GM23248 (cell line): Measurements from ENCODE around the gene ZCCHC2. TPM values are rescaled to one million over a fixed set of nuclear protein-coding genes. Genes with fewer than 3 reads are reported as not detected.

Experiments used
- DNase-seq: peaks from one replicate; pipeline ENCODE4 v3.0.0-alpha.2; 2015
- H2AFZ ChIP-seq: fragments of 200-600 bp; sonication (generic); 2 replicates; pipeline ENCODE4 v1.6.1; 2016; ENCODE audit warnings: antibody characterized with exemption
- H3F3A ChIP-seq: fragments of 200-600 bp; sonication (generic); 2 replicates; pipeline ENCODE4 v1.6.1; 2016; ENCODE audit warnings: mild to moderate bottlenecking, antibody characterized with exemption, mixed run types; ENCODE audit not compliant: insufficient read depth
- H3K27ac ChIP-seq: fragments of 200-600 bp; sonication (generic); 2 replicates; pipeline ENCODE4 v1.5.1; 2016; ENCODE audit warnings: mild to moderate bottlenecking
- H3K27me3 ChIP-seq: fragments of 200-600 bp; sonication (generic); replicated peaks from 2 replicates; pipeline ENCODE4 v1.6.1; 2016; ENCODE audit warnings: mild to moderate bottlenecking; ENCODE audit not compliant: insufficient read depth
- H3K36me3 ChIP-seq: fragments of 200-600 bp; sonication (generic); 2 replicates; pipeline ENCODE4 v1.6.1; 2016; ENCODE audit warnings: low read depth, mild to moderate bottlenecking
- H3K4me1 ChIP-seq: fragments of 200-600 bp; sonication (generic); 2 replicates; pipeline ENCODE4 v1.6.1; 2016; ENCODE audit warnings: mild to moderate bottlenecking; ENCODE audit not compliant: insufficient read depth
- H3K4me2 ChIP-seq: fragments of 200-600 bp; sonication (generic); one replicate; pipeline ENCODE4 v1.6.1; 2016; ENCODE audit warnings: mild to moderate bottlenecking; ENCODE audit not compliant: unreplicated experiment
- H3K4me3 ChIP-seq: fragments of 200-600 bp; sonication (generic); 2 replicates; pipeline ENCODE4 v1.5.1; 2016; ENCODE audit warnings: mild to moderate bottlenecking
- H3K79me2 ChIP-seq: fragments of 200-600 bp; sonication (generic); 2 replicates; pipeline ENCODE4 v1.6.1; 2016; ENCODE audit warnings: mild to moderate bottlenecking; ENCODE audit not compliant: insufficient read depth
- H3K9ac ChIP-seq: fragments of 200-600 bp; sonication (generic); 2 replicates; pipeline ENCODE4 v1.6.1; 2016; ENCODE audit warnings: mild to moderate bottlenecking
- H3K9me2 ChIP-seq: fragments of 200-600 bp; sonication (generic); 2 replicates; pipeline ENCODE4 v1.6.1; 2016; ENCODE audit warnings: mixed run types, mild to moderate bottlenecking, moderate library complexity; ENCODE audit not compliant: insufficient read depth
- H3K9me3 ChIP-seq: fragments of 200-600 bp; sonication (generic); one replicate; pipeline ENCODE4 v1.6.1; 2017; ENCODE audit warnings: low read depth
- H4K20me1 ChIP-seq: fragments of 200-600 bp; sonication (generic); 2 replicates; pipeline ENCODE4 v1.6.0; 2016; ENCODE audit not compliant: insufficient read depth
- EZH2 ChIP-seq: fragments of 200-600 bp; sonication (generic); IDR thresholded peaks from 2 replicates; pipeline ENCODE4 v1.6.1; 2018; ENCODE audit warnings: antibody characterized with exemption, mild to moderate bottlenecking; ENCODE audit not compliant: insufficient read depth, poor library complexity, severe bottlenecking
- EZH2phosphoT487 ChIP-seq: fragments of 200-600 bp; sonication (generic); IDR thresholded peaks from 2 replicates; pipeline ENCODE4 v1.6.1; 2018; ENCODE audit warnings: antibody characterized with exemption, moderate library complexity, mild to moderate bottlenecking, low read depth; ENCODE audit not compliant: insufficient read depth
- WGBS, 2 experiments: methylation state at CpG; one replicate each; pipeline ENCODE4 v1.1.6; 2015 to 2017; ENCODE audit warnings: low lambda C conversion rate in 2 of 2, low coverage in 1 of 2; ENCODE audit errors: missing lambda C conversion rate in 2 of 2; 5-methylcytosine and 5-hydroxymethylcytosine counted together
- in situ Hi-C: fragments of 300-500 bp; cut with MboI; formaldehyde crosslinking; loops from 2 replicates; pipeline ENCODE4 v1.15.0; 2020
- polyA plus RNA-seq: library from polyadenylated mRNA; unstranded; fragments of >200 nt; fragmentation: Nextera tagmentation; extraction: Ambion mirVana; gene quantifications from 2 replicates; pipeline ENCODE4 v1.2.1, GENCODE V29; 2016
- total RNA-seq: library from RNA; depleted of rRNA; stranded (reverse); fragments of >200 nt; shearing (Covaris generic); gene quantifications from 2 replicates; pipeline ENCODE4 v1.2.3, GENCODE V29; 2014

The ZCCHC2 gene
- total and polyA plus RNA-seq, 2 experiments from 2014 or later: 0.81 to 1.7 TPM

- H3K4me3 ChIP-seq: peak overlapping the region; percentile 57
Observed at GRCh38 chr18:62585274-62586150, 62.7 kb downstream of the ZCCHC2 start.

DNA sequence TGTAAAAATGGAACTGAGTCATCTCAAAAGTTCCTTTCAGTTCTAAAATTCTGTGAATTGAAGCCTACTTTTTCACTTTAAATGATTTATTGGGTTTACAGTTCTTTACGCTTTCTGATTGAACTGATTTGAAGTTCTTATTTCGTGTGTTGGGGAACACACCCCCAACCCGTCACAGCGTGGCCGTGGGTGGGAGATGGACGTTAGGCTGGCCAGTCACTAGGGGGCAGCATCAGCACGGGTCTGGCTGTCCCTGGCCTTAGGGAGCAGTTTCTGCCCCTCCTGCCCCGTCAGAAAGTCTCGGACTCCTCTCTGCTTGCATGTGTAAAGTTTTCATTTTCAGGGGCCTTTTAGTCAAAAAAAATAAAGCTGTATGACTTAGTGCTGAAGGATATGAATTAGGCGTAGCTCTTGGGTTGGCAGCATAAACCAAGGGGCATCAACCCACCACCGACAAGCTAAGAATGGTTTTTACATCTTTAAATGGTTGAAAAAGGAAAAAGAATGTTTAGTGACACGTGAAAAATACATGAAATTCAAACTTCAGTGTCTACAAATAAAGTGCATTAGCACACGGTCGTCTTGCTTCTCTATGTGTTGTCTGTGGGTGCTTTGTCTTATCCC lies 63.4 kb downstream of the ZCCHC2 start:
- Histone ChIP-seq H2AFZ (no peak overlapping the region), H3K4me2 (peak overlapping the region; percentile 51), H3K9ac (peak overlapping the region; percentile 40; the same call in 1 of the 2 replicates)

More at GRCh38 chr18:62585274-62586150, 62.7 kb downstream of the ZCCHC2 start:
- H3K27ac ChIP-seq: no peak overlapping the region
- H2AFZ ChIP-seq: no peak overlapping the region
- H3F3A ChIP-seq: no peaks in the 10 kb centered on the region
- H3K9ac ChIP-seq: peak overlapping the region; percentile 40; the same call in 1 of the 2 replicates
- no peaks in the 10 kb centered on the region for H3K9me2 ChIP-seq
- no peaks in the 10 kb centered on the region for H3K9me3 ChIP-seq
- WGBS, 2 experiments: 72 to 75% methylated on average over 16 of the region's 16 CpGs
- H3K27me3 ChIP-seq: no peaks in the 10 kb centered on the region
- H3K4me2 ChIP-seq: peak overlapping the region; percentile 51
- H3K36me3 ChIP-seq: no peaks in the 10 kb centered on the region
- in situ Hi-C loops: no loop called here
- H4K20me1 ChIP-seq: no peaks in the 10 kb centered on the region
- peaks cover 3% of the 10 kb centered on the region; the same call in 1 of the 2 replicates for H3K4me1 ChIP-seq
- H3K79me2 ChIP-seq: no peaks in the 10 kb centered on the region
- TF ChIP-seq EZH2phosphoT487: no peak
- no peak for TF ChIP-seq EZH2
- DNase-seq: no peak

DNA sequence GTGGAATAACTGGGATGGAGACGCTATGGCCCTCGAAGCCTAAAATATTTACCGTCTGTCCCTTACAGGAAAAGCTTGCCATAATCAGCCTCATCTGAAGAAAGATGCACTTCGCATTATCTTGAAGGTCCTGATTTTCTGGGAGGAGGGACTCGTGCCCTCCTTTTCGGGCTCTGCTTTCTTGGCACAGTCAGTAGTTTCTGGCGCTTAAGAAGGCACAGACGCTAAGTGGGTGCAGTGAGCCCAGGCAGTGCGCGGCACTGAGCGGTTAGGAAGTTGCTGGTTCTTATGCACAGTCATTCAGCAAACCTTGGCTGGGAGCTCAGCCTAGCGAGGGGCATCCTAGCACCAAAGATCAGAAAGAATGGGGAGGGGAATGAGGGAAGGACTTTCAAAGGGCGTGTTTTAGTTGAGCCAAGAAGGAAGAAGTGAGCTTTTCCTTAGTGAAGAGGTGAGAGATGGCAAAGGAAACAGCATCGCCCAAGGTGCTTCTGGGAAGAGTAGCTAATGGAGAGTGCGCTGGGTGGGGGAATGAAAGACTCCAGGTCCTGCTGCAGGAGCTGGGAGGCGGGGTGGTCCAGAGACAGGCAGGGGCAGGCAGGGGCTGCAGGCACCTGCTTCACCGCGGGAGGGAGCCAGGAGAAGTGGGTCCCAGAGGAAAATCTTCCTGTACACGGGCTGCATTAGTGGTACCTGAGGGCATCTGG lies 64.1 kb downstream of the ZCCHC2 start:
- H3K4me2 ChIP-seq: no peak overlapping the region
- no peaks in the 10 kb centered on the region for H3K9me2 ChIP-seq
- DNase-seq: no peak
- no peak overlapping the region for H3K9ac ChIP-seq
- TF ChIP-seq EZH2phosphoT487 (no peak), EZH2 (no peak)
- H3K27ac ChIP-seq: no peak overlapping the region
- 95 to 97% methylated on average over 19 of the region's 19 CpGs for WGBS, 2 experiments
- H4K20me1 ChIP-seq: no peaks in the 10 kb centered on the region
- H3K4me3 ChIP-seq: no peak overlapping the region
- no peaks in the 10 kb centered on the region for H3K79me2 ChIP-seq
- no peak overlapping the region for H2AFZ ChIP-seq
- peaks cover 3% of the 10 kb centered on the region; the same call in 1 of the 2 replicates for H3K4me1 ChIP-seq
- H3F3A ChIP-seq: no peaks in the 10 kb centered on the region
- H3K36me3 ChIP-seq: no peaks in the 10 kb centered on the region
- H3K27me3 ChIP-seq: no peaks in the 10 kb centered on the region
- H3K9me3 ChIP-seq: no peaks in the 10 kb centered on the region
- in situ Hi-C loops: no loop called here

More for the DNA sequence above, 63.4 kb downstream of the ZCCHC2 start:
- H3K36me3 ChIP-seq: no peaks in the 10 kb centered on the region
- H4K20me1 ChIP-seq: no peaks in the 10 kb centered on the region
- no peaks in the 10 kb centered on the region for H3K9me3 ChIP-seq
- in situ Hi-C loops: no loop called here
- H3F3A ChIP-seq: no peaks in the 10 kb centered on the region
- no peaks in the 10 kb centered on the region for H3K27me3 ChIP-seq
- H3K79me2 ChIP-seq: no peaks in the 10 kb centered on the region
- no peak overlapping the region for H3K27ac ChIP-seq
- no peaks in the 10 kb centered on the region for H3K9me2 ChIP-seq
- peaks cover 3% of the 10 kb centered on the region; the same call in 1 of the 2 replicates for H3K4me1 ChIP-seq
- WGBS, 2 experiments: 11 to 15% methylated on average over 14 of the region's 14 CpGs
- peak overlapping the region; percentile 57 for H3K4me3 ChIP-seq
- TF ChIP-seq EZH2: no peak
- TF ChIP-seq EZH2phosphoT487: no peak
- peak; percentile 86 for DNase-seq

- TF ChIP-seq EZH2 (no peak), EZH2phosphoT487 (no peak)
- Histone ChIP-seq H3K27ac (no peak overlapping the region), H3K9me2 (no peaks in the 10 kb centered on the region), H3K4me3 (no peak overlapping the region), H4K20me1 (no peaks in the 10 kb centered on the region), H3F3A (no peaks in the 10 kb centered on the region), H3K79me2 (no peaks in the 10 kb centered on the region), H3K27me3 (no peaks in the 10 kb centered on the region), H3K9ac (no peak overlapping the region), H3K9me3 (no peaks in the 10 kb centered on the region), H3K4me1 (peaks cover 3% of the 10 kb centered on the region; the same call in 1 of the 2 replicates), H3K36me3 (no peaks in the 10 kb centered on the region), H3K4me2 (no peak overlapping the region), H2AFZ (no peak overlapping the region)
- DNase-seq: no peak
- in situ Hi-C loops: no loop called here
- WGBS, 2 experiments: 87% methylated on average over 8 to 9 of the region's 9 CpGs
Observed at GRCh38 chr18:62587689-62588088, 64.9 kb downstream of the ZCCHC2 start.
